ENCODE measurements around the gene SFXN1. TPM values are rescaled to one million over a fixed set of nuclear protein-coding genes. Genes with fewer than 3 reads are reported as not detected.

Gene SFXN1
- total RNA-seq, 5 donors from 2014 or later (not counting 1 experiment from before 2014, with no cell fraction given): 78.8 to 97.0 (median 84.1) TPM

DNA sequence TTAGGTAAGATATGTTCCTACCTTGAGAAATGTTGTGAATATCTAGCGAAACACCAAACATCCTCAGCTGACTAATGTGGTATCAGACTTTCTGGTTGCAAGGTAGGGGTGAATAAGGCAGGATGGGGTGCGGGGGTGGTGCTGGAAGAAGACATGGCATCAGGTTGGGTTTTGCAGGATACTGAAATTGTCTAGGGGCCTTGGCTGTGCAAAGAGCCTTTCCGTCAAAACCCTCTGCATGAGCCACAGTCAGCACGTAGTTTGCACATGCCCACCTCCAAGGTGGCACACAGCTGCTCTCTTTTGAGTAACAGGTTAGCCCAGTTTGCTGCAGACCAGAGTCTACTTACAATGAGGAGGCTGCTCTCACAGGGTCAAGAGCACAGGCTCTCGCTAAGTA, 42.0 kb downstream of the SFXN1 start:
- peak overlapping the region; percentile 40 for H3K27ac ChIP-seq (ENCODE audit: low read length)
- ATAC-seq (replicated peaks in 1 of 4) (peak in 3 of 4 experiments; percentile 12 to 14 (median 14)), DNase-seq (peak in 14 of 35 experiments; percentile 10 to 56 (median 25))

DNA sequence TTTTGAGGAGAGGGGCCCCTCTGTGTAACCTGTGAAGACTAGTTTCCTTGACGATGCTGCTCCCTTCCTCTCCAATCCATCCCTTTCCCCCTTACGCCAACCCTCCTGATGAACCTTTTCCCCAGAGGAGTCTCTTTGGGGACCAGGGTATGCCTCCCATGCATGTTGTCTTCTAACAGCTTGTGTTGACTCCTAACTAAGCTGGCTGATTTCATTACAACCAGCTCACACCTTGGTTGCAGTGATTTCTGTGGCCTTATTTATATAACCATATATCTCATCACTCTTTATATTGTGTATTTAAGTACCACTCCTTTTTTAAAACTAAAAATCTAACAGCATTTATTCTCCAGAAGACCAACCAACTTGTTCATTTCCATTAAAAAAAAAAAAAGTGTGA, 42.5 kb downstream of the SFXN1 start:
- peak overlapping the region; percentile 50 to 80 (median 61) for H3K4me3 Mint-ChIP-seq
- 75% methylated on average over 2 of the region's 2 CpGs for WGBS (ENCODE audit: insufficient coverage)
- H3K27me3 Mint-ChIP-seq: no peaks in the 10 kb centered on the region
- peaks cover 77 to 89% (median 87%) of the 10 kb centered on the region in 3 donors for H3K4me1 Mint-ChIP-seq
- POLR2A ChIA-PET: interaction anchor here (0.5 to 0.7 kb wide), 3 partner anchors 12 to 56 kb away, joined by 3 to 5 read pairs (median 3); no protein-coding TSS in a partner anchor
- ATAC-seq (replicated peaks in 1 of 4): no peak
- peaks cover 4 to 8% (median 6%) of the 10 kb centered on the region in 3 donors for H3K9me3 Mint-ChIP-seq
- peak overlapping the region; percentile 40 for H3K27ac ChIP-seq (ENCODE audit: low read length)
- CTCF ChIA-PET: interaction anchor here in 1 of 2 donors (0.7 to 1.7 kb wide), 5 partner anchors 13 to 56 kb away, joined by 3 to 11 read pairs (median 4); no protein-coding TSS in a partner anchor
- no peaks in the 10 kb centered on the region for H3K9me3 ChIP-seq
- no peak overlapping the region for H3K4me3 ChIP-seq (ENCODE audit: control insufficient read depth in 1 of 2, extremely low read depth in 1 of 2, low read length in 1 of 2)
- peaks cover 27 to 41% of the 10 kb centered on the region in 2 experiments for H3K4me1 ChIP-seq (ENCODE audit: control insufficient read depth in 1 of 2, extremely low read depth in 1 of 2, insufficient read depth in 2 of 2, low read length in 2 of 2)
- no peak for DNase-seq
- H3K27me3 ChIP-seq (replicated peaks in 1 of 2; ENCODE audit: control insufficient read depth in 2 of 2, extremely low read depth in 1 of 2, insufficient read depth in 2 of 2, low read length in 1 of 2): no peaks in the 10 kb centered on the region
- H3K27ac Mint-ChIP-seq: peak overlapping the region; percentile 97
- peaks cover 0 to 40% of the 10 kb centered on the region in 2 donors for H3K36me3 ChIP-seq (ENCODE audit: control insufficient read depth in 2 of 2, extremely low read depth in 1 of 2, insufficient read depth in 1 of 2, low read length in 1 of 2)
- peaks cover 59% of the 10 kb centered on the region for H3K36me3 Mint-ChIP-seq

More for the DNA sequence above, 42.0 kb downstream of the SFXN1 start:
- Histone ChIP-seq H3K4me1 (ENCODE audit: control insufficient read depth in 1 of 2, extremely low read depth in 1 of 2, insufficient read depth in 2 of 2, low read length in 2 of 2) (peaks cover 27 to 41% of the 10 kb centered on the region in 2 experiments), H3K36me3 (ENCODE audit: control insufficient read depth in 2 of 2, extremely low read depth in 1 of 2, insufficient read depth in 1 of 2, low read length in 1 of 2) (peaks cover 2 to 41% of the 10 kb centered on the region in 2 donors), H3K9me3 (no peaks in the 10 kb centered on the region), H3K27me3 (replicated peaks in 1 of 2; ENCODE audit: control insufficient read depth in 2 of 2, extremely low read depth in 1 of 2, insufficient read depth in 2 of 2, low read length in 1 of 2) (no peaks in the 10 kb centered on the region), H3K4me3 (ENCODE audit: control insufficient read depth in 1 of 2, extremely low read depth in 1 of 2, low read length in 1 of 2) (no peak overlapping the region)
- 56% methylated on average over 3 of the region's 5 CpGs for WGBS (ENCODE audit: insufficient coverage)
- no peaks in the 10 kb centered on the region for H3K27me3 Mint-ChIP-seq
- H3K27ac Mint-ChIP-seq: peak overlapping the region; percentile 97
- H3K9me3 Mint-ChIP-seq: peaks cover 4 to 8% (median 6%) of the 10 kb centered on the region in 3 donors
- H3K36me3 Mint-ChIP-seq: peaks cover 64% of the 10 kb centered on the region
- H3K4me3 Mint-ChIP-seq: peak overlapping the region; percentile 14 to 80 (median 24)
- ChIA-PET CTCF (interaction anchor here in 1 of 2 donors (0.9 kb wide), 1 partner anchor 45 kb away, joined by 3 read pairs; no protein-coding TSS in a partner anchor), POLR2A (interaction anchor here in 1 of 2 donors (0.6 kb wide), 1 partner anchor 56 kb away, joined by 3 read pairs; no protein-coding TSS in a partner anchor)
- H3K4me1 Mint-ChIP-seq: peaks cover 77 to 94% (median 91%) of the 10 kb centered on the region in 3 donors

DNA sequence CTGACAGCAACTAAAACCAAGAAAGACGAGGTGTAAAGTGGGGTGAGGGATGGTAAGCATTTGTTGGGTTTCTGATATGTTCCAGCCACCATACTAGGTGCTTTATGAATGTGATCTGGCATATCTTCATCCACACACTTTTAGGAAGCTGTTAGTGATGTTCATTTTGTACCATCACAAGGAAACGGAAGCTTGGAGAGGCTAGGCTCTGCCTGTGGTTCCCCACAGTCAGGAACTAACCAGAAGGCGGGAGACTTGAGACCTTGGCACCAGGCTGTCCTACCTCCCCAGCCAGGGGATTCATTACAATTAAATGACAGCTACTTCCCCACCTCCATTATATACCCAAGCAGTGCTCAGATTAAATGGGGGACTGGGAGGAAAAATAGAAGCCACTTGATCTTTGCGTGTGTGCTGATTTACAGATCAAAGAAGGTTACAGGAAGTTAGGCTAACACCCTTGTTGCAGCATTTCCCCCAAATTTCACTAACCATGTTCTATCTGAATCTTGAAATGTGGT, 43.0 kb downstream of the SFXN1 start:
- CTCF ChIA-PET: interaction anchor here in 1 of 2 donors (0.7 to 1.7 kb wide), 5 partner anchors 13 to 57 kb away, joined by 3 to 11 read pairs (median 4); no protein-coding TSS in a partner anchor
- no peaks in the 10 kb centered on the region for H3K27me3 ChIP-seq (replicated peaks in 1 of 2; ENCODE audit: control insufficient read depth in 2 of 2, extremely low read depth in 1 of 2, insufficient read depth in 2 of 2, low read length in 1 of 2)
- Mint-ChIP-seq H3K9me3 (peaks cover 4 to 8% (median 6%) of the 10 kb centered on the region in 3 donors), H3K36me3 (peaks cover 59% of the 10 kb centered on the region), H3K27ac (peak overlapping the region; percentile 97), H3K4me1 (peaks cover 75 to 86% (median 84%) of the 10 kb centered on the region in 3 donors), H3K4me3 (peak overlapping the region; percentile 50 to 80 (median 61)), H3K27me3 (no peaks in the 10 kb centered on the region)
- H3K36me3 ChIP-seq (ENCODE audit: control insufficient read depth in 2 of 2, extremely low read depth in 1 of 2, insufficient read depth in 1 of 2, low read length in 1 of 2): peaks cover 0 to 41% of the 10 kb centered on the region in 2 donors
- H3K4me1 ChIP-seq (ENCODE audit: control insufficient read depth in 1 of 2, extremely low read depth in 1 of 2, insufficient read depth in 2 of 2, low read length in 2 of 2): peaks cover 27 to 41% of the 10 kb centered on the region in 2 experiments
- POLR2A ChIA-PET: interaction anchor here (0.5 to 0.7 kb wide), 2 partner anchors 12 to 35 kb away, joined by 3 to 5 read pairs; no protein-coding TSS in a partner anchor
- no peaks in the 10 kb centered on the region for H3K9me3 ChIP-seq
- no CpG with 5 or more reads among the region's 4 CpGs for WGBS (ENCODE audit: insufficient coverage)
- peak; percentile 73 to 83 (median 78) for ATAC-seq (replicated peaks in 1 of 4)
- H3K27ac ChIP-seq (ENCODE audit: low read length): peak overlapping the region; percentile 40
- DNase-seq: peak in 21 of 35 experiments; percentile 11 to 68 (median 21)
- peak overlapping the region; percentile 3 to 40 for H3K4me3 ChIP-seq (ENCODE audit: control insufficient read depth in 1 of 2, extremely low read depth in 1 of 2, low read length in 1 of 2)

DNA sequence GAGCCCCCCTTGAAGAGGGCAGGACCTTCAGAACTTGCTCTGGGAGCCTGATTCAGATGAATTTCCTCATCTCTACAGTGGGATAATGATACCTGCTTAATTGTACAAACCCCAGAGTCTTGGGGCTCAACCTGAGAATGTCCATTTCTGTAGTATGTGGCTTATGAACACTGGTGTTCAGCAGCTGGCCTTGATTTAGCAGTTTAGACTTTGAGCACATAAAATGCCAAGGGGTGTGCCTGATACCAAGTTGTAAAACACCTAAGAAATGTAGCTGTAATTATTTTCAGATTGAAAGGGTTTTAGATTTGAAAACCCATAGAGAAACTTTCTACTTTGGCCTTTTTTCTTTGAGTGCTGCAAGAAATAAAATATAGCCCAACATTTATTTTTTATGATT, 44.9 kb downstream of the SFXN1 start:
- Histone ChIP-seq H3K36me3 (ENCODE audit: control insufficient read depth in 2 of 2, extremely low read depth in 1 of 2, insufficient read depth in 1 of 2, low read length in 1 of 2) (peaks cover 0 to 37% of the 10 kb centered on the region in 2 donors), H3K27me3 (replicated peaks in 1 of 2; ENCODE audit: control insufficient read depth in 2 of 2, extremely low read depth in 1 of 2, insufficient read depth in 2 of 2, low read length in 1 of 2) (no peaks in the 10 kb centered on the region), H3K4me3 (ENCODE audit: control insufficient read depth in 1 of 2, extremely low read depth in 1 of 2, low read length in 1 of 2) (no peak overlapping the region), H3K9me3 (no peaks in the 10 kb centered on the region), H3K4me1 (ENCODE audit: control insufficient read depth in 1 of 2, extremely low read depth in 1 of 2, insufficient read depth in 2 of 2, low read length in 2 of 2) (peaks cover 27 to 30% of the 10 kb centered on the region in 2 experiments), H3K27ac (ENCODE audit: low read length) (no peak overlapping the region)
- Mint-ChIP-seq H3K27me3 (no peaks in the 10 kb centered on the region), H3K36me3 (peaks cover 55% of the 10 kb centered on the region), H3K9me3 (peaks cover 2 to 6% (median 4%) of the 10 kb centered on the region in 3 donors), H3K27ac (peak overlapping the region; percentile 85 to 97), H3K4me1 (peaks cover 56 to 69% (median 67%) of the 10 kb centered on the region in 3 donors), H3K4me3 (peak overlapping the region; percentile 66 to 80 (median 74))
- no peak for ATAC-seq (replicated peaks in 1 of 4)
- no peak for DNase-seq
- CTCF ChIA-PET: interaction anchor here (0.5 to 1.5 kb wide), 3 partner anchors 9 to 32 kb away, joined by 3 to 7 read pairs (median 3); no protein-coding TSS in a partner anchor
- POLR2A ChIA-PET: no interaction called here

DNA sequence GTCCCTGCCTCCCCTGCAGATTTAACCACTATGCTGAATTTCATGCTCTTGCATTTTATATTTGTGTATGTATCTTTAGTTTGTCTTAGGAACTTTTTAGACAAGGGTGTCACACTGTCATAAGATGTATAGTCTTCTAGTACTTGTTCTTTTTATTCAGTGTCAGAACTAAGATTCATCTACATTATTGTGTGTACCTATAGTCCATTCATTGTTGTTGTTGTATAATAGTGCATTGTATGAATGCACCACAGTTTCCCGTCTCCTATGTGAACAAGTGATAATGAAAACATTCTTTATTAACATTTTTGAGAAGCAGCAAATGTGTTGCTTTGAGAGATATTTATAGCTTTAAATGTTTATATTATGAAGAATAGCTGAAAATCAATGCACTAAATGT, 45.9 kb downstream of the SFXN1 start:
- peaks cover 50% of the 10 kb centered on the region for H3K36me3 Mint-ChIP-seq
- CTCF ChIA-PET: interaction anchor here in 1 of 2 donors (0.6 to 1.6 kb wide), 3 partner anchors 8 to 200 kb away, joined by 3 to 7 read pairs (median 4); no protein-coding TSS in a partner anchor
- no peaks in the 10 kb centered on the region for H3K9me3 Mint-ChIP-seq
- H3K4me1 Mint-ChIP-seq: peaks cover 49 to 60% (median 58%) of the 10 kb centered on the region in 3 donors
- no peak overlapping the region for H3K27ac ChIP-seq (ENCODE audit: low read length)
- H3K4me1 ChIP-seq (ENCODE audit: control insufficient read depth in 1 of 2, extremely low read depth in 1 of 2, insufficient read depth in 2 of 2, low read length in 2 of 2): peaks cover 27 to 30% of the 10 kb centered on the region in 2 experiments
- H3K4me3 ChIP-seq (ENCODE audit: control insufficient read depth in 1 of 2, extremely low read depth in 1 of 2, low read length in 1 of 2): no peak overlapping the region
- WGBS (ENCODE audit: insufficient coverage): no CpG with 5 or more reads among the region's 1 CpG
- POLR2A ChIA-PET: no interaction called here
- H3K27me3 Mint-ChIP-seq: no peaks in the 10 kb centered on the region
- H3K4me3 Mint-ChIP-seq: peak overlapping the region in 2 of 3 donors; percentile 4 to 5
- peaks cover 0 to 38% of the 10 kb centered on the region in 2 donors for H3K36me3 ChIP-seq (ENCODE audit: control insufficient read depth in 2 of 2, extremely low read depth in 1 of 2, insufficient read depth in 1 of 2, low read length in 1 of 2)
- H3K27ac Mint-ChIP-seq: peak overlapping the region; percentile 86 to 87
- ATAC-seq (replicated peaks in 1 of 4) (no peak), DNase-seq (no peak)
- H3K9me3 ChIP-seq: no peaks in the 10 kb centered on the region
- H3K27me3 ChIP-seq (replicated peaks in 1 of 2; ENCODE audit: control insufficient read depth in 2 of 2, extremely low read depth in 1 of 2, insufficient read depth in 2 of 2, low read length in 1 of 2): no peaks in the 10 kb centered on the region

DNA sequence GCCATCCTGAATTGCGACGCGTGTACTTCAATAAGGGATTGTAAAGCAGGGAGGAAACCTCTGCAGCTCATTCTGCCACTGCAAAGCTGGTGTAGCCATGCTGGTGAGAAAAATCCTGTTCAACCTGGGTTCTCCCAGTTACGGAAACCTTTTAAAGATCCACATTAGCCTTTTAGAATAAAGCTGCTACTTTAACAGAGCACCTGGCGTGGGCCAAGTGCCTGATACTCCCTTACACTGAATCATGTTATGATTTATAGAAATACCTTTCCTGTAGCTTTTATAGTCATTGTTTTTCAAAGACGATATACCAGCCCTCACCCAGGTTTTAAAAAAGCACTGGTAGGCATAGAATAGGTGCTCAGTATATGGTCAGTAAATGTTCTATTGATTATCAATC, 48.3 kb downstream of the SFXN1 start:
- ChIA-PET POLR2A (interaction anchor here (0.5 to 0.6 kb wide), 3 partner anchors 16 to 1017 kb away, joined by 3 read pairs; no protein-coding TSS in a partner anchor), CTCF (interaction anchor here in 1 of 2 donors (1.1 kb wide), 1 partner anchor 62 kb away, joined by 3 read pairs; no protein-coding TSS in a partner anchor)
- Histone ChIP-seq H3K27ac (ENCODE audit: low read length) (no peak overlapping the region), H3K4me1 (ENCODE audit: control insufficient read depth in 1 of 2, extremely low read depth in 1 of 2, insufficient read depth in 2 of 2, low read length in 2 of 2) (peaks cover 9 to 11% of the 10 kb centered on the region in 2 experiments), H3K4me3 (ENCODE audit: control insufficient read depth in 1 of 2, extremely low read depth in 1 of 2, low read length in 1 of 2) (no peak overlapping the region), H3K9me3 (no peaks in the 10 kb centered on the region), H3K27me3 (replicated peaks in 1 of 2; ENCODE audit: control insufficient read depth in 2 of 2, extremely low read depth in 1 of 2, insufficient read depth in 2 of 2, low read length in 1 of 2) (no peaks in the 10 kb centered on the region), H3K36me3 (ENCODE audit: control insufficient read depth in 2 of 2, extremely low read depth in 1 of 2, insufficient read depth in 1 of 2, low read length in 1 of 2) (peaks cover 0 to 38% of the 10 kb centered on the region in 2 donors)
- H3K4me1 Mint-ChIP-seq: peaks cover 24 to 39% (median 36%) of the 10 kb centered on the region in 3 donors
- ATAC-seq (replicated peaks in 1 of 4) (no peak), DNase-seq (no peak)
- peaks cover 44% of the 10 kb centered on the region for H3K36me3 Mint-ChIP-seq
- no peak overlapping the region for H3K4me3 Mint-ChIP-seq
- H3K27ac Mint-ChIP-seq: peak overlapping the region; percentile 36 to 60
- no peaks in the 10 kb centered on the region for H3K27me3 Mint-ChIP-seq
- 100% methylated on average over 3 of the region's 6 CpGs for WGBS (ENCODE audit: insufficient coverage)
- no peaks in the 10 kb centered on the region for H3K9me3 Mint-ChIP-seq

Data from T-cell (primary cell).